ENCODE results near the gene OVCH2.

GRCh38 chr11:7651700-7652099, 54.6 kb downstream of the OVCH2 start:
- no peak for TF ChIP-seq USF2 (CRISPR knock-in tag; IDR thresholded peaks at IDR 0.05)
- TF ChIP-seq CTCF (IDR thresholded peaks at IDR 0.05): no peak
- TF ChIP-seq ZBTB43 (CRISPR knock-in tag; IDR thresholded peaks at IDR 0.05): no peak
- no peak for TF ChIP-seq TP53 (CRISPR knock-in tag; IDR thresholded peaks at IDR 0.05)
- TF ChIP-seq ZNF121 (CRISPR knock-in tag; IDR thresholded peaks at IDR 0.05): no peak
- TF ChIP-seq E2F4 (CRISPR knock-in tag; IDR thresholded peaks at IDR 0.05; ENCODE audit: borderline replicate concordance, low read depth): no peak
- TF ChIP-seq MAX (CRISPR knock-in tag; IDR thresholded peaks at IDR 0.05): no peak
- TF ChIP-seq FOXJ3 (CRISPR knock-in tag; IDR thresholded peaks at IDR 0.05; ENCODE audit: borderline replicate concordance): no peak
- TF ChIP-seq CREB1 (CRISPR knock-in tag; IDR thresholded peaks at IDR 0.05): no peak
- TF ChIP-seq FOXP1 (CRISPR knock-in tag; IDR thresholded peaks at IDR 0.05; ENCODE audit: borderline replicate concordance): no peak
- no peak for TF ChIP-seq MLX (CRISPR knock-in tag; IDR thresholded peaks at IDR 0.05)
- TF ChIP-seq IRF1 (CRISPR knock-in tag; IDR thresholded peaks at IDR 0.05): no peak
- TF ChIP-seq TEAD4 (CRISPR knock-in tag; IDR thresholded peaks at IDR 0.05): no peak
- no peak for TF ChIP-seq EMX1 (CRISPR knock-in tag; IDR thresholded peaks at IDR 0.05)
